ENCODE measurements around the gene PID1.

- TF ChIP-seq POLR2A (IDR thresholded peaks at IDR 0.05): no peak
- TF ChIP-seq CTCF (IDR thresholded peaks at IDR 0.05): no peak
These were observed 100.9 kb downstream of the PID1 start for GRCh38 chr2:229170171-229170570.

Measured in suprapubic skin (tissue), 3 donors.